HG03520 (cell line): Measurements from ENCODE around the gene CD8B2.
"Not testable (repeated sequence)": the region's sequence is repeated elsewhere in the genome, so short reads cannot be mapped to it uniquely, and the experiment has no call there.

Source experiments
- ATAC-seq: cut with Tn5 transposase; IDR thresholded peaks from one replicate; pipeline ENCODE4 v1.9.1; 2021; ENCODE audit warnings: mild to moderate bottlenecking, moderate library complexity; ENCODE audit not compliant: unreplicated experiment

Gene CD8B2

GRCh38 chr2:106511476-106511901 lies 24.3 kb downstream of the CD8B2 start:
- ATAC-seq = not testable (repeated sequence)

- not testable (repeated sequence) for ATAC-seq
Observed at GRCh38 chr2:106511934-106512333, 24.8 kb downstream of the CD8B2 start.

- ATAC-seq = not testable (repeated sequence)
Observed at GRCh38 chr2:106513391-106513790, 26.2 kb downstream of the CD8B2 start.

GRCh38 chr2:106514827-106515226 lies 27.7 kb downstream of the CD8B2 start:
- ATAC-seq = not testable (repeated sequence)

- ATAC-seq = no peak
Observed at GRCh38 chr2:106516436-106516835, 29.3 kb downstream of the CD8B2 start.

- no peak for ATAC-seq
Observed at GRCh38 chr2:106516864-106517263, 29.7 kb downstream of the CD8B2 start.

GRCh38 chr2:106517329-106517728 lies 30.2 kb downstream of the CD8B2 start:
- no peak for ATAC-seq

- ATAC-seq = no peak
Observed at GRCh38 chr2:106519767-106520166, 32.6 kb downstream of the CD8B2 start.

- no peak for ATAC-seq
Observed at GRCh38 chr2:106521016-106521415, 33.9 kb downstream of the CD8B2 start.

GRCh38 chr2:106523976-106524665 lies 37.0 kb downstream of the CD8B2 start:
- ATAC-seq = no peak

- no peak for ATAC-seq
Observed at GRCh38 chr2:106530866-106531265, 43.7 kb downstream of the CD8B2 start.

GRCh38 chr2:106531676-106532214 lies 44.6 kb downstream of the CD8B2 start:
- ATAC-seq = no peak

- no peak for ATAC-seq
Observed at GRCh38 chr2:106532236-106532635, 45.1 kb downstream of the CD8B2 start.

GRCh38 chr2:106534471-106534870 lies 47.3 kb downstream of the CD8B2 start:
- no peak for ATAC-seq

GRCh38 chr2:106536490-106536889 lies 49.3 kb downstream of the CD8B2 start:
- no peak for ATAC-seq

GRCh38 chr2:106537047-106537446 lies 49.9 kb downstream of the CD8B2 start:
- ATAC-seq = peak; percentile 56

- ATAC-seq = no peak
Observed at GRCh38 chr2:106537791-106538191, 50.6 kb downstream of the CD8B2 start.

- ATAC-seq = no peak
Observed at GRCh38 chr2:106540886-106541285, 53.7 kb downstream of the CD8B2 start.

GRCh38 chr2:106541333-106541732 lies 54.2 kb downstream of the CD8B2 start:
- no peak for ATAC-seq

GRCh38 chr2:106542746-106543359 lies 55.7 kb downstream of the CD8B2 start:
- ATAC-seq = peak; percentile 88

GRCh38 chr2:106545007-106545406 lies 57.8 kb downstream of the CD8B2 start:
- no peak for ATAC-seq

- ATAC-seq = no peak
Observed at GRCh38 chr2:106546391-106546990, 59.3 kb downstream of the CD8B2 start.
